NT2/D1 (cell line): ENCODE data around the gene ACP2.

Experiments
- YY1 ChIP-seq: IDR thresholded peaks from 2 replicates; pipeline ENCODE4 v1.6.1; 2011; ENCODE audit not compliant: insufficient read length, insufficient read depth
- ZNF274 ChIP-seq: IDR thresholded peaks from 2 replicates; pipeline ENCODE4 v1.6.1; 2011; ENCODE audit warnings: mild to moderate bottlenecking, low read depth, low read length

DNA sequence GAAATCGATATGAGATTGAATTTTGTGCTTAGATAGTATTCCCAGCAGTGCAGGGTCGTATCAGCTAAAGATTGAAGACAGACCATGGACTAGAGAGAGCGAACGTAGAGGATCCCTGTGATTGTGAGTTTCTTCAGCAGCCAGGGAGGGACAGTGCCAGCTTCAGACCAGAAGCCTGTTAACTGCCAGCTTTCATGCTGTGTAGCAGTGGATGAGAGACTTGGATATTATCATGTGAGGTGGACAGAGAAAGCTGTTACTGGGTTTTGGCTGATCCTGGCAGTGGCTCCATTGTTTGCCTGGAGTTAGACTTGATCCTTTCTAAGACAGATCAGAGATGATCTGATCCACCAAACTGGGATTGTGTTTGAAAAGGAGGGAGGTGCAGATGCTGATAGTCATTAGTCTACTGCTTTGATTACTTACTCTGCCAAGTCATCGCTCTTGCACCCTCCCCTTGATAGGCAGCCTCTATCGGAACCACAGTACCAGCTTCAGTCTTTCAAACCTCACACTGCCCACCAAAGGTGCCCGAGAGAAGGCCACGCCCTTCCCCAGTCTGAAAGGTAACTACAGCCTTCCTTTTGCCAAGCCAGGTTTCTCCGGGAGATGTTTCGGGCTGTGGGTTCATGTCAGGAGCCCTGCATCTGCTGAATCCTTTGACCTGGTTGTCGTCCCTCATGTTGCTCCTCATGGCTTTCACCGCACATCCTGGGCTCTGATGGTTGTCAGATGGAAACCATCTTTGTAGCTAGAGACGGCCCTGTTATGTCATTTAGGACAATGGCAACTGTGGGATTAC is 37.6 kb upstream of the ACP2 start:
- TF ChIP-seq YY1 = no peak
- no peak for TF ChIP-seq ZNF274
